ENCODE results near the gene B3GNT5.

Gene B3GNT5

GRCh38 chr3:183274609-183275008 is 21.6 kb downstream of the B3GNT5 start:
- no peak for TF ChIP-seq ZFX (IDR thresholded peaks at IDR 0.05; ENCODE audit: borderline replicate concordance)
- no peak for TF ChIP-seq CTCF (IDR thresholded peaks at IDR 0.05)
- no peak overlapping the region for H3K27ac ChIP-seq

GRCh38 chr3:183275418-183275817 is 22.4 kb downstream of the B3GNT5 start:
- no peak overlapping the region for H3K27ac ChIP-seq
- TF ChIP-seq CTCF (IDR thresholded peaks at IDR 0.05) (no peak), ZFX (IDR thresholded peaks at IDR 0.05; ENCODE audit: borderline replicate concordance) (no peak)

- TF ChIP-seq CTCF (IDR thresholded peaks at IDR 0.05) (no peak), ZFX (IDR thresholded peaks at IDR 0.05; ENCODE audit: borderline replicate concordance) (no peak)
- H3K27ac ChIP-seq = no peak overlapping the region
Observed at GRCh38 chr3:183275937-183276336, 22.9 kb downstream of the B3GNT5 start.

- TF ChIP-seq CTCF (IDR thresholded peaks at IDR 0.05) = no peak
- TF ChIP-seq ZFX (IDR thresholded peaks at IDR 0.05; ENCODE audit: borderline replicate concordance) = no peak
Observed at GRCh38 chr3:183277260-183277659, 24.2 kb downstream of the B3GNT5 start.

GRCh38 chr3:183278479-183279088 is 25.5 kb downstream of the B3GNT5 start:
- TF ChIP-seq ZFX (IDR thresholded peaks at IDR 0.05; ENCODE audit: borderline replicate concordance) = no peak
- no peak for TF ChIP-seq CTCF (IDR thresholded peaks at IDR 0.05)
- H3K27ac ChIP-seq = no peak overlapping the region

More at GRCh38 chr3:183277260-183277659, 24.2 kb downstream of the B3GNT5 start:
- no peak overlapping the region for H3K27ac ChIP-seq

- no peak overlapping the region for H3K27ac ChIP-seq
- no peak for TF ChIP-seq ZFX (IDR thresholded peaks at IDR 0.05; ENCODE audit: borderline replicate concordance)
- TF ChIP-seq CTCF (IDR thresholded peaks at IDR 0.05) = no peak
Observed at GRCh38 chr3:183279371-183279770, 26.3 kb downstream of the B3GNT5 start.

- no peak overlapping the region for H3K27ac ChIP-seq
- TF ChIP-seq CTCF (IDR thresholded peaks at IDR 0.05) = no peak
- TF ChIP-seq ZFX (IDR thresholded peaks at IDR 0.05; ENCODE audit: borderline replicate concordance) = no peak
Observed at GRCh38 chr3:183281126-183281797, 28.2 kb downstream of the B3GNT5 start.

Data from 22Rv1 (cell line).